Epithelial cell of proximal tubule (primary cell): ENCODE results near the gene UGT3A1. TPM values are rescaled to one million over a fixed set of nuclear protein-coding genes. Genes with fewer than 3 reads are reported as not detected.

Experiments
- DNase-seq: peaks from one replicate; pipeline ENCODE4 v3.0.0-alpha.2; 2011; ENCODE audit warnings: low read depth
- H3K4me3 ChIP-seq: 2 replicates; pipeline ENCODE4 v1.5.1; 2011; ENCODE audit warnings: low read depth, mild to moderate bottlenecking, low read length
- total RNA-seq: library from RNA; depleted of rRNA; stranded (reverse); fragments of >200 nt; gene quantifications from 2 replicates; pipeline ENCODE4 v1.2.3, GENCODE V29; 2015
- TF ChIP-seq, protein P1 (sequence below): conservative IDR thresholded peaks from 2 replicates; pipeline ENCODE4 v1.5.1; 2012; ENCODE audit warnings: low read depth, mild to moderate bottlenecking, low read length

The UGT3A1 gene
- total RNA-seq, 1 donor from 2014 or later = 0.12 TPM

DNA sequence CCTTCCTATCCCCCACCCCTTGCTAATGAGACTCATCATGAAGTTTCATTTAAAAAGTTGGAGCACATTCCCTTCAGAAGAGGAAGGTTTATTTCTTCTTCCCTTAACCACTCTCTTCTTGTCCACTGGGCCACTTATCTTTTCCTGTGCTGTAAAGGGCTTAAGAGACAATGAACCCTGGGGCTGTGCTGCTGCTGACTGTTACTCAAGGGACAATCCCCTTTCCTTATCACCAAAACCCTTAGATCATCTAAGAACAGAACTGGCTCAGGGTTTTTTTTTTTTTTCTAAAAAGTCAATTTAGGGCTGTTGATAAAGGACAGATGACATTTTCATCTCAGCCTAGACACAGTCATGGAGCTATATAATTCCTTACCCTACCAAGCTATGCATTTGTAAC is 82.4 kb downstream of the UGT3A1 start:
- no peak for DNase-seq
- no peak overlapping the region for H3K4me3 ChIP-seq
- TF ChIP-seq, protein P1, sequence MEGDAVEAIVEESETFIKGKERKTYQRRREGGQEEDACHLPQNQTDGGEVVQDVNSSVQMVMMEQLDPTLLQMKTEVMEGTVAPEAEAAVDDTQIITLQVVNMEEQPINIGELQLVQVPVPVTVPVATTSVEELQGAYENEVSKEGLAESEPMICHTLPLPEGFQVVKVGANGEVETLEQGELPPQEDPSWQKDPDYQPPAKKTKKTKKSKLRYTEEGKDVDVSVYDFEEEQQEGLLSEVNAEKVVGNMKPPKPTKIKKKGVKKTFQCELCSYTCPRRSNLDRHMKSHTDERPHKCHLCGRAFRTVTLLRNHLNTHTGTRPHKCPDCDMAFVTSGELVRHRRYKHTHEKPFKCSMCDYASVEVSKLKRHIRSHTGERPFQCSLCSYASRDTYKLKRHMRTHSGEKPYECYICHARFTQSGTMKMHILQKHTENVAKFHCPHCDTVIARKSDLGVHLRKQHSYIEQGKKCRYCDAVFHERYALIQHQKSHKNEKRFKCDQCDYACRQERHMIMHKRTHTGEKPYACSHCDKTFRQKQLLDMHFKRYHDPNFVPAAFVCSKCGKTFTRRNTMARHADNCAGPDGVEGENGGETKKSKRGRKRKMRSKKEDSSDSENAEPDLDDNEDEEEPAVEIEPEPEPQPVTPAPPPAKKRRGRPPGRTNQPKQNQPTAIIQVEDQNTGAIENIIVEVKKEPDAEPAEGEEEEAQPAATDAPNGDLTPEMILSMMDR = no peak

DNA sequence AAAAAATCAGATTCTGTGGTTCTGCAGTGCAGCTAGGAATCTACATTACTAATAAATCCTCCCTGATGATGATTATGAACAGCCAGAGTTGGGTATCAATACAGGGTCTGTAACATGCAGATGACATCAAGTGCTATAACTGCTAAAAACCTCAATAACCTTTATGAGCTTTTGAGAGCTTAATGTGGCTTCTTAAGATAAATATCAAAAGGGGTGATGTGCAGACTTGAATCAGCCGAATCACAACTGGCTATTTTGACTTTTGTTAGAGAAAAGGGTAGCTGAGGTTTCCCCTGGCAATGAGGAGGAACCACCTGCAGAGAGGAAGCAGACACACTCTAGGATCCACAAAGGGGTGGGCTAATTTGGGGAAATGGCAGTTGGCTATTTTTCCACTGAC is 83.0 kb downstream of the UGT3A1 start:
- H3K4me3 ChIP-seq = no peak overlapping the region
- TF ChIP-seq, protein P1 = no peak
- no peak for DNase-seq

DNA sequence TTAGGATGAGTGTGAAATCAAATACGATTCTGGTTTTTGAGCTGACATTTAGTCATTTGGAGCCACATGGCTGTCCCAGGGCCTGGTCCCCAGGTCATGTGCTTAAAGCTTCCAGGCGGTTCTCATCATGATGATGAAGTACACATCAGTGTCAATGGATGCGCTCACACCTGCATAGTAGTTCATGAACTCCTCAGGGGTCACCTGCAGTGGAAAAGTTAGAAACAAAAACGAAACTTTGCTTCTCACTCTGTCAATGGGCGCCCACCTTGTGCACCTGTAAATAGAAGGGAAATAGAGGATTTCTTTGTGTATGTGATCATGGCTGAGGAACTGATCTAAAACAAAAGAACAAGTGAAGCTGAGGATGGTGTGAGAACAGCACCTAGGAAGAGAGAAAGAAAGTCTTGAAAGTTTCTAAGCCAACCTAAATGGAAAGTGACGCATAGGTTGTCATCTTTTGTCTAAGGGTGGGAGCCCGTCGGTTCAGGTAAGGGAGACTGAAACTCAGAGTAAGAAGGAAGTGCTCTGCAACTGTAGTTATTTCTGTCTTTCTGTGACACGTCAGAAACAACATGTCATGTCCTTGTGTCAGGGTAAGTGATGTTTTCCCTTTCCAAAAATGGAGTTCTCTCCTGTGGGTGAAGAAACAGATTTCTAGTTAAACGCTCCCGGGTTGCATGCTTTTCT is 86.6 kb downstream of the UGT3A1 start:
- no peak for DNase-seq
- TF ChIP-seq, protein P1 = no peak
- no peak overlapping the region for H3K4me3 ChIP-seq

DNA sequence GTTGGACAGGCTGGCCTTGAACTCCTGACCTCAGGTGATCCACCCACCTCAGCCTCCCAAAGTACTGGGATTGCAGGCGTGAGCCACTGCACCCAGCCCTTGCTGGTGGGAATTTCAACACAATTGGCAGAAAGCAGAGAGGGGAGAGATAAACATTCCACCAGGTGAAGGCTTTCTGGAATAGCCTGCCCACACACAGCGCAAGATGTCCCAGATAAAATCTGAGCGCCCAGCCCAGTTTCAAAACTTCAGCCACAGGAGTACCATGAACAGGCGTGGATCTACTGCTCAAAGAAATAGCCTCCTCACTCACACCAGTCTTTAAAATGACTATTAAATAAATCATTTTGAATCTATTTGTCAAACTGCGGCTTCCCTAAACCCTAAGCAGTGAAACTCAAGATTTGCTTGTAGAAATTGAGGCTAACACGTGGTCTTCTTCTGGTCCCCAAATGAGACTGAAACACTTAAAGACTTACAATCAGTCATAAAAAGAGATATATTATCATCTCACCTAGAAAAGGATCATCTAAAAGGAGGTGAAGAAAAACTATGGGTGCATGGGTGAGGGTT is 87.5 kb downstream of the UGT3A1 start:
- no peak overlapping the region for H3K4me3 ChIP-seq
- DNase-seq = no peak
- TF ChIP-seq, protein P1 = no peak

DNA sequence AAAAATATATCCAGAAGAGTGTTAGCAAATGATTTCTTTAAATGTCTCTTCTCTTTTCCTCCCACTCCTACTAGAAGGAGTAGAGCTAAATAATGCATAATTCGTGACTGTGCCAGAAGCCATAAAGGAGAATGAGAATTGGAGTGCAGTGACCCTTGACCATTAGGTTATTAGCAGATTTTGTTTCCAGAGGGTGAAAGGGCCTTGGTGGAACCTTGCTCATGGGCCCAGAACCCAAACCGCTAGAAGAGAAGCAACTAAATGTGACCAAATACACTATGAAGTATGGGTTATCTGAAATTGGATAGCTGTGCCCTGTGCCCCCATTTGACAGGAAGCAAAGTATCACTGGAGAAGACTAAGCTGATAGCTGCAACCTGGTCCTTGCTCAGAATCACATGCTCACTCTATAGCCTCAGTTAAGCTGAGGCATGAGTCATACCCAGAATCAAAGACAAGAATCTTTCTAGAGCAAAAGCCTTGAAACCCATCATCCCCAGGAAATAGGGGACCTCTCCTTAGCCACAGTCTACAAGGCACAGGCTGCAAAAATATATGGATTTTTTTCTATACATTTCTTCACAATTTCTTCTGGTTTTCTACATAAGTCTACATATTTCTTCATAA is 89.0 kb downstream of the UGT3A1 start:
- DNase-seq = no peak
- H3K4me3 ChIP-seq = no peak overlapping the region
- TF ChIP-seq, protein P1 = no peak

Other genes starting within 250 kb of the UGT3A1 start
- gene IL7R, start 134.5 kb downstream of the UGT3A1 start, total RNA-seq = 0.12 and 1.6 TPM in 2 replicates
- not detected in 2 replicates for gene CAPSL, start 52.8 kb downstream of the UGT3A1 start, total RNA-seq
- gene UGT3A2, start 75.5 kb upstream of the UGT3A1 start, total RNA-seq = not detected in 2 replicates
- gene LMBRD2, start 160.5 kb upstream of the UGT3A1 start, total RNA-seq = 2.7 and 4.1 TPM in 2 replicates
- 25.2 and 44.3 TPM in 2 replicates for gene SKP2, start 160.7 kb upstream of the UGT3A1 start, total RNA-seq